GM19351 (cell line): ENCODE measurements around the gene RAX.
"Not testable (repeated sequence)": the region's sequence is repeated elsewhere in the genome, so short reads cannot be mapped to it uniquely, and the experiment has no call there.

Source experiments
- ATAC-seq: cut with Tn5 transposase; IDR thresholded peaks from one replicate; pipeline ENCODE4 v1.9.1; 2021; ENCODE audit warnings: mild to moderate bottlenecking, moderate library complexity; ENCODE audit not compliant: unreplicated experiment

RAX gene

DNA sequence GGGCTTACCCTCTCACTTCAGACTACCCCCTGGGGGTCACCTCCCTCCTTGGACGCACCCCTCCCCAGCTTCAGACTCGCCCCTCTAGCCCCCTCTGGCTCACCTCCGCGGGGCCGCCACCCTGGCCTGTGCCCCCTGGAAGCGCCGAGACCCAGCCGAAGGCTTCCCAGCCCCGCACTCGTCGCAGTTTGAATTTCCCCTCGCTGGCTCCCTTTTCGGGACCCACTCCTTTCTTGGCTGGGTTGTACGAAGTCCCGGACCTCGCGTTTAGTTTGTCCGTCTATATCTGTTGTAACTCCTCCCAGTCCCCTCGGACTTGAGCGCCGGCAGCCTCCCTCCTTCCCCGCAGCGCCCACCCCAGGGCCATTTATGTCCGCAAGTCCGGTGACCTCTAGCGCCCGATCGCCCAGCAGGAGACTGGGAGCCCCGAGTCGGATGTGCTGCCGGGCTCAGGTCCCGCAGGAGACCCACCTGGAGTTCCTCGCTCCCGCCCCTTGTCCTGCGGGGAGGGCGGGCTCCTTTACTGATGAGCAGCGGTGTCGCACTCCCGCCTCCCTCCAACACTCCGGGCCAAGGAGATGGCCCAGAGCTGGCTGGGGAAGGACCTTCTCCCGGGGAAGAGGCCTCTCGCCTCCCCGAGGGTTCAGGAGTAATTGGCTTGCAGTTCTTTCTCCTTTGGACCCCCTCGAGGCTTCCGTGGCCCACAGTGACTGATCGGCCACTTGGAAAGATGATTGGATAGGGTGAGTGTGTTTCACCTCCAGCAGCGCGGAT is 692 bp upstream of the RAX start:
- ATAC-seq = no peak

- no peak for ATAC-seq
Measured at GRCh38 chr18:59272221-59272888, 899 bp downstream of the RAX start.

DNA sequence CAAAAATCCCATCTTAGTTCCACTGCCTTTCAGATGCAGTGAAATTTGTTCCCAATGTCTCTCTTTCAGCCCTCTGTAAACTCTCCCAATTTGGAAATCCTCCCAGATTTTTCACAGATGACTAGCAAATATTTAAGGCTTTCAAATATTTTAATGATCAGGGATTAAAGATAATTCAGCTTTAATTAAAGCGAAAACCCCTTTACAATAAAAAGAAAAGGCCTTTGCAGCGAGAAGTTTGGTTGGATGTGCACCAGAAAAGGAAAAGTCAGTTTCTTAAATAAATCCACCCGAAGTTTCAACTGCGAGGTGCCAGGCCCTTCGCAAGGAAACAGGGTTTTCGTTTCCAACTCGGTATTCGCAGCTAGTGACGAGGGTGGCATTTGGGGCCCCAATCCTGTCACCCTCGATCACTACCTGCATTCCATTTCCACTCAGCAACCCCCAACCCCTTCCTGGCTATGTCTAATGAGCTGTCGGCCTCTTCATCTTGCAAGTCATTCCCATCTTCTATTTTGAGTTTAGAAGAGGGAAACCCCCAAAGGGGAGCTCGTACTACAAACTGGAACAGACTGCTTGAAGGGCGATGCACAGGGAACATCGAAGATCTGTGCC is 1.5 kb downstream of the RAX start:
- no peak for ATAC-seq

DNA sequence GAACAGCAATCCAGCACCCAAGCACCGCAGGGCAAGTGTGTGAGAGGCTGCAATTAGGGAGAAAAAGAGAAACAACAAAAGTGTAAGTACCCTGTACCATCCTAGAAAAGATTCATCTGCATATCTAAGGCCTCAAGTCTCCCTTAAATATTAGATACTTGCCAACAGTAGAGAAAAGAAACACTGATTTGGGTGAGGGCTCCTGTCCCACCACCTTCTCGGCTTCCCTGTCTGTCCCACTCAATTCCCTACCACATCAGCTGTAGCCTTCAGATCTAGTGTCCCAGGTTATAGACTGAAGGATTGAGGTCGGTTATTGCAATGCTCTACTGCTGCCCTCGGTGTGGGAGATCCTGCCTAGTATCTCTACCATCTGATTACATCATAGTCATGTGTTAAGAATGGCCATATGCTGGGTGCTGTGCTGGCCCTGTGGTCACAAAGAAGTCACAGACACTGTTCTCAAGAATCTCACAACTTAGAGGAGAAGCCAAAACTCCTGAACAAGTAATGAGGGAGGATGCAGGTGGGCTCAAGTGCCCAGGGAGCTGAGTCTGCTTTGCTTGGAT is 2.5 kb downstream of the RAX start:
- ATAC-seq = no peak

DNA sequence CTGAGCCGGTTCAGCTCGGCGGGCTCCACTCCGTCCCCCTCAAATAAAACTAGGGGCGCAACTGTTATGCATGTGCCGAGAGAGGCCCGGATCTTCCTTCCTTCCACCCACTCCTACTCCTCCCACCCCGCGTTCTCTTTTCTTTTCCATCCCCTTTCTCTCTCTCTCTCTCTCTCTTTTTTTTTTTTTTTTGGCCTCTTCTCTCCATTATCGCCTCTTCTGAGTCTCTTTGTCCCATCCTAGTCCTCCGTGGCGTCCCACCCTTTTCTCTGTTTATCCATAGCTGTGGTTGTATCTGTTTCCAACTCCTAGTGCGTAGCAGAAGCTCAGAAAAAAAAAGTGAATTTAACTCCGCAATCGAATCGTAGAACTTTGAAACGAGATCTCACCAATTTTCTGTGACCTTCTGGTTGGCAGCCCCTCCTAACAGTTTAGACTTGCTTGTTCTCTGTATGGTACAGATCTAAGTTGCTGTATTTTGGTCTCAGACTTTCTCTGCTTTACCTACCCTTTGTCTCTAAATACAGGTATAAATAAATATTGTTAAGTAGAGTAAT is 3.6 kb downstream of the RAX start:
- ATAC-seq = no peak

- peak; percentile 63 for ATAC-seq
Measured at GRCh38 chr18:59268721-59269562, 4.3 kb downstream of the RAX start.

GRCh38 chr18:59268127-59268720 is 5.0 kb downstream of the RAX start:
- no peak for ATAC-seq

GRCh38 chr18:59267503-59268126 is 5.6 kb downstream of the RAX start:
- no peak for ATAC-seq

DNA sequence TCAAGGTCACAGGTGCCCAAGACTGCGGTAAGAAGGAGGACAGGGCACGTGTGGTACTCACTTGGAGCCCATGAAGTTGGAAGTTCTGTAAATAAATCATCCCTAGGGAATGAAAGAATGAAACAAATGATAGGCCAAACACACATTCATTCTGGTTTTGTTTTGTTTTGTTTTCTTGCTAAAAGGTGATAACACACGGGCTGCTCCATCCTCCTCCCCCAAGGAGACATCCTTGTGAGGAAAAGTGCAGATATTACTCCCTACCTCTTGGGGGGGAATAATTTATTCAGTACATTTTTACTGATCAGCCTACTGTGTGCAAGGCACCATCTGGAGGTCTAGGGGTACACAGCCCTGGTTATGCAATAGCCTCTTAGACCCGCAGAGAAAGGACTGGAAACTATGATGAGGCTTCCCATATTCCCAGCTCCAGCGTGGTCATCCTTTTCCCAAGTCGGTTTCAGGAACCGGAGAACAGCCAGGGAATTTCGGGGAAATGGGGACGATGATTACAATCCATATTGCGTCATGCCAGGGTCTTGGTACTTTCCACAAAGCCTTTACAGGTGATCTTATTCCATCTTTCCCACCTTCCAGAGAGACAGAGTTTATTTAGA is 6.3 kb downstream of the RAX start:
- no peak for ATAC-seq

DNA sequence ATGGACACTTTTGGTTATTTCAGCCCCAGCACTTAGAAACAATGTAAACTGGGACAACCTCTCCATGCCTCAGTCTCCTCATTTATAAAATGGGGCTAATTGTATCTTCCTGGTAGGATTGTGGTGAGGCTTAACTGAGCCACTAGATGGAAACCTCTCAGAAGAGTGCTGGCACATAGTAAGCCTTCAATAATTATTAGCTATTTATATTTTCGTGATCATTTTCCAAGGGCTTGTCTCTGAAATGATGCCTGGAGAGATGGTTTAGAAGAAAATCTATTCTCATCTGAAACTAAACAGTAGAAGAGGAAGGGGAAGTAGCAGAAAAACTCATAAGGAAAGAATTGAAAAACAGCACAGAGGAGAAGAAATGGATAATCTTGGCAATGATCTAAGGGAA is 6.8 kb downstream of the RAX start:
- no peak for ATAC-seq

- ATAC-seq = no peak
Measured at GRCh38 chr18:59265974-59266369, 7.3 kb downstream of the RAX start.

GRCh38 chr18:59265246-59265973 is 7.8 kb downstream of the RAX start:
- ATAC-seq = peak; percentile 69

- no peak for ATAC-seq
Measured at GRCh38 chr18:59264651-59265245, 8.5 kb downstream of the RAX start.

- ATAC-seq = no peak
Measured at GRCh38 chr18:59264121-59264571, 9.1 kb downstream of the RAX start.

- ATAC-seq = no peak
Measured at GRCh38 chr18:59263661-59264060, 9.6 kb downstream of the RAX start.

DNA sequence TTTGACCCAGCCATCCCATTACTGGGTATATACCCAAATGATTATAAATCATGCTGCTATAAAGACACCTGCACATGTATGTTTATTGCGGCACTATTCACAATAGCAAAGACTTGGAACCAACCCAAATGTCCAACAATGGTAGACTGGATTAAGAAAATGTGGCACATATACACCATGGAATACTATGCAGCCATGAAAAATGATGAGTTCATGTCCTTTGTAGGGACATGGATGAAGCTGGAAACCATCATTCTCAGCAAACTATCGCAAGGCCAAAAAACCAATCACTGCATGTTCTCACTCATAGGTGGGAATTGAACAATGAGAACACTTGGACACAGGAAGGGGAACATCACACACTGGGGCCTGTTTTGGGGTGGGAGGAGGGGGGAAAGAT is 11.0 kb downstream of the RAX start:
- not testable (repeated sequence) for ATAC-seq

GRCh38 chr18:59261842-59262241 is 11.4 kb downstream of the RAX start:
- ATAC-seq = not testable (repeated sequence)

GRCh38 chr18:59255491-59255890 is 17.8 kb downstream of the RAX start:
- ATAC-seq = not testable (repeated sequence)
